Gastroesophageal sphincter (tissue), 3 donors: Measurements from ENCODE around the gene CIT.

ENCODE experiments used
- POLR2AphosphoS5 ChIP-seq: sonication (generic); formaldehyde crosslinking; IDR thresholded peaks from one replicate; pipeline ENCODE4 v1.6.1; 2017; ENCODE audit warnings: antibody characterized with exemption
- TF ChIP-seq, protein P1 (sequence below), 4 experiments: fragments of 200-600 bp in 2 of 4; fragments of 450-650 bp in 2 of 4; sonication (generic) in 1 of 4; IDR thresholded peaks; one replicate each; pipeline ENCODE4 v1.5.1; 2017 to 2019; ENCODE audit warnings: antibody characterized with exemption in 4 of 4, mild to moderate bottlenecking in 2 of 4, moderate library complexity in 2 of 4

DNA sequence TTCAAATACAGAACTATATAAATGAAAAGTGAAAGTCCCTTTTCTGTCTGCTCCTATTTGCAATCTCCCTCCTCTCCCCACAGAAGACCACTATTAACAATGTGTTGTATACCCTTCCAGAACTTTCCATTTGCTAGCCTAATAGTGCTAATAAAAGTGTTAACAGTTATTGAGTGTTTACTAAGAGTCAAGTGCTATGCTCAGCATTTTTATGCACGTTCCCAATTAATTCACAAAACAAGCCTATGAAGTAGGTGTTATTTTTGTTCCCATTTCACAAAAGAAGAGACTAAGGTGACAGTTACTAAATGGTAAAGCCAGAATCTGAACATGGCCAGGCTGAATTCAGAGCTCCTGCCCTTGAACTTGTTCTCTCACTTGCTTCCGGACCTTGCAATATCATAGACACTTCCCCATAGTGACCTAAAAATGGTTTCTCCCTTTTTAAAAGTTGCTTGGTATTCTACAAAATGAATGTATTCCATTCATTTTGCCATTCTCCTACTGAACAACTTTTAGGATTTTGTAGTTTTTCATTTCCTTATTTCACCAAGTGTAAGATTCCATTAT lies 210.8 kb downstream of the CIT start:
- no peak for TF ChIP-seq POLR2AphosphoS5
- TF ChIP-seq, protein P1, sequence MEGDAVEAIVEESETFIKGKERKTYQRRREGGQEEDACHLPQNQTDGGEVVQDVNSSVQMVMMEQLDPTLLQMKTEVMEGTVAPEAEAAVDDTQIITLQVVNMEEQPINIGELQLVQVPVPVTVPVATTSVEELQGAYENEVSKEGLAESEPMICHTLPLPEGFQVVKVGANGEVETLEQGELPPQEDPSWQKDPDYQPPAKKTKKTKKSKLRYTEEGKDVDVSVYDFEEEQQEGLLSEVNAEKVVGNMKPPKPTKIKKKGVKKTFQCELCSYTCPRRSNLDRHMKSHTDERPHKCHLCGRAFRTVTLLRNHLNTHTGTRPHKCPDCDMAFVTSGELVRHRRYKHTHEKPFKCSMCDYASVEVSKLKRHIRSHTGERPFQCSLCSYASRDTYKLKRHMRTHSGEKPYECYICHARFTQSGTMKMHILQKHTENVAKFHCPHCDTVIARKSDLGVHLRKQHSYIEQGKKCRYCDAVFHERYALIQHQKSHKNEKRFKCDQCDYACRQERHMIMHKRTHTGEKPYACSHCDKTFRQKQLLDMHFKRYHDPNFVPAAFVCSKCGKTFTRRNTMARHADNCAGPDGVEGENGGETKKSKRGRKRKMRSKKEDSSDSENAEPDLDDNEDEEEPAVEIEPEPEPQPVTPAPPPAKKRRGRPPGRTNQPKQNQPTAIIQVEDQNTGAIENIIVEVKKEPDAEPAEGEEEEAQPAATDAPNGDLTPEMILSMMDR (IDR thresholded peaks at IDR 0.05) = no peak
